ENCODE results near the gene AMMECR1.

DNA sequence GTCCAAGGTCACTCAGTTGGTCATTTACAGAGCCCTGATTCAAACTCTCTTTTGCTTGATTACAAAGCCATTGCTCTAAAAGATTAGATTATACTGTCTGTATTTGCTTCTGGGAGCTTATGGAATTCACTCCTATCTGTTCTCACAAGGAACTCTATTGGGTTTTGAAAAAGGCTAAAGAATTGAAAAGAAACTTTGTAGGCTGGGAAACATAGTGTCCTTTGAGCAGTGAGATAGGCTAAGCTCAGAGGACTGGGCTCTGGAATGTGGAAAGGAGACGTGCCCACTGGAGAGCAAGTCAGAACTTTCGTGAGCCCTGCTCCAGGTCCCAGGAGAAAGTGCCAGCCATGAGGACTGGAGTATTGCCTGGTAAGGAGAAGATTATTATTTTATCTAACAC lies 40.7 kb upstream of the AMMECR1 start, which contains the start of gene RTL9:
- TF ChIP-seq POLR2A (IDR thresholded peaks at IDR 0.05) (no peak), CTCF (IDR thresholded peaks at IDR 0.05) (no peak)
